ENCODE data around the gene RXRB. TPM values are rescaled to one million over a fixed set of nuclear protein-coding genes. Genes with fewer than 3 reads are reported as not detected.

RXRB gene
- total and polyA plus RNA-seq, 3 donors from 2014 or later, result 42.9 to 47.3 (median 45.2) TPM

GRCh38 chr6:33205191-33206026 lies 4.9 kb upstream of the RXRB start:
- Histone ChIP-seq H3K27ac (peak overlapping the region; percentile 66 to 68), H3K4me1 (peaks cover 39% of the 10 kb centered on the region), H3K36me3 (ENCODE audit: low read depth, missing control alignments) (no peaks in the 10 kb centered on the region), H3K9me3 (no peaks in the 10 kb centered on the region), H3K4me3 (peak overlapping the region; percentile 58 to 79), H3K27me3 (no peaks in the 10 kb centered on the region)
- 52 to 58% methylated on average over 17 of the region's 17 CpGs for WGBS, 2 donors
- intact Hi-C loops (cut with DNase I; ENCODE audit: low total_unique reads), result loop anchor here (10.0 kb wide), 1 partner anchor 109 kb away; the partner anchor contains the start of genes TAPBP and ZBTB22
- TF ChIP-seq CTCF (IDR thresholded peaks at IDR 0.05) (no peak), POLR2A (IDR thresholded peaks at IDR 0.05) (no peak)
- DNase-seq, result no peak

- Histone ChIP-seq H3K4me1 (peaks cover 39% of the 10 kb centered on the region), H3K4me3 (peak within 1 kb of the TSS; percentile 58 to 79), H3K9me3 (no peaks in the 10 kb centered on the region), H3K27me3 (no peaks in the 10 kb centered on the region), H3K36me3 (ENCODE audit: low read depth, missing control alignments) (no peaks in the 10 kb centered on the region), H3K27ac (peak within 1 kb of the TSS; percentile 66 to 68)
- intact Hi-C loops (cut with DNase I; ENCODE audit: low total_unique reads), result loop anchor here (10.0 kb wide), 1 partner anchor 110 kb away; the partner anchor contains the start of genes TAPBP and ZBTB22
- 1 to 2% methylated on average over 7 to 44 of the region's 48 CpGs for WGBS, 2 donors
- TF ChIP-seq POLR2A (IDR thresholded peaks at IDR 0.05), result no peak
- no peak for TF ChIP-seq CTCF (IDR thresholded peaks at IDR 0.05)
- peak; percentile 98 for DNase-seq
These were observed 4.1 kb upstream of the RXRB start, which contains the start of gene HSD17B8 for GRCh38 chr6:33204415-33205190. Gene HSD17B8, plus strand, starts transcription at chr6:33204655. Its CDS starts 14 bp downstream, at chr6:33204669.

GRCh38 chr6:33204165-33204414 lies 3.6 kb upstream of the RXRB start:
- no peaks in the 10 kb centered on the region for H3K27me3 ChIP-seq
- H3K27ac ChIP-seq, result no peak overlapping the region
- TF ChIP-seq CTCF (IDR thresholded peaks at IDR 0.05) (no peak), POLR2A (IDR thresholded peaks at IDR 0.05) (no peak)
- H3K4me1 ChIP-seq, result peaks cover 44% of the 10 kb centered on the region
- H3K36me3 ChIP-seq (ENCODE audit: low read depth, missing control alignments), result no peaks in the 10 kb centered on the region
- 8 to 9% methylated on average over 4 of the region's 4 CpGs for WGBS, 2 donors
- H3K4me3 ChIP-seq, result peak overlapping the region in 1 of 2 donors; percentile 79
- no peak for DNase-seq
- H3K9me3 ChIP-seq, result no peaks in the 10 kb centered on the region
- intact Hi-C loops (cut with DNase I; ENCODE audit: low total_unique reads), result loop anchor here (10.0 kb wide), 1 partner anchor 111 kb away; the partner anchor contains the start of genes TAPBP and ZBTB22

GRCh38 chr6:33203443-33204164 lies 3.1 kb upstream of the RXRB start:
- intact Hi-C loops (cut with DNase I; ENCODE audit: low total_unique reads), result loop anchor here (10.0 kb wide), 1 partner anchor 111 kb away; the partner anchor contains the start of genes TAPBP and ZBTB22
- Histone ChIP-seq H3K4me1 (peaks cover 45% of the 10 kb centered on the region), H3K4me3 (no peak overlapping the region), H3K27me3 (no peaks in the 10 kb centered on the region), H3K36me3 (ENCODE audit: low read depth, missing control alignments) (no peaks in the 10 kb centered on the region), H3K9me3 (no peaks in the 10 kb centered on the region), H3K27ac (no peak overlapping the region)
- 80 to 90% methylated on average over 7 of the region's 7 CpGs for WGBS, 2 donors
- DNase-seq, result no peak
- TF ChIP-seq POLR2A (IDR thresholded peaks at IDR 0.05), result no peak
- no peak for TF ChIP-seq CTCF (IDR thresholded peaks at IDR 0.05)
